ENCODE measurements around the gene CERS6. TPM values are rescaled to one million over a fixed set of nuclear protein-coding genes. Genes with fewer than 3 reads are reported as not detected.

Gene CERS6
- total RNA-seq, 4 donors from 2014 or later = 45.0 to 61.2 (median 56.4) TPM

- 72 to 79% methylated on average over 8 to 10 of the region's 10 CpGs for WGBS, 2 donors (ENCODE audit: low coverage in 1 of 2)
- ATAC-seq = no peak
- Histone ChIP-seq H3K27me3 (no peaks in the 10 kb centered on the region), H3K9me3 (no peaks in the 10 kb centered on the region), H3K27ac (no peak overlapping the region), H3K4me3 (no peak overlapping the region), H3K36me3 (no peaks in the 10 kb centered on the region), H3K4me1 (no peaks in the 10 kb centered on the region)
- TF ChIP-seq EP300 (IDR thresholded peaks at IDR 0.05) (no peak), POLR2AphosphoS5 (IDR thresholded peaks at IDR 0.05) (no peak), POLR2A (IDR thresholded peaks at IDR 0.05) (no peak)
- TF ChIP-seq, protein P1, sequence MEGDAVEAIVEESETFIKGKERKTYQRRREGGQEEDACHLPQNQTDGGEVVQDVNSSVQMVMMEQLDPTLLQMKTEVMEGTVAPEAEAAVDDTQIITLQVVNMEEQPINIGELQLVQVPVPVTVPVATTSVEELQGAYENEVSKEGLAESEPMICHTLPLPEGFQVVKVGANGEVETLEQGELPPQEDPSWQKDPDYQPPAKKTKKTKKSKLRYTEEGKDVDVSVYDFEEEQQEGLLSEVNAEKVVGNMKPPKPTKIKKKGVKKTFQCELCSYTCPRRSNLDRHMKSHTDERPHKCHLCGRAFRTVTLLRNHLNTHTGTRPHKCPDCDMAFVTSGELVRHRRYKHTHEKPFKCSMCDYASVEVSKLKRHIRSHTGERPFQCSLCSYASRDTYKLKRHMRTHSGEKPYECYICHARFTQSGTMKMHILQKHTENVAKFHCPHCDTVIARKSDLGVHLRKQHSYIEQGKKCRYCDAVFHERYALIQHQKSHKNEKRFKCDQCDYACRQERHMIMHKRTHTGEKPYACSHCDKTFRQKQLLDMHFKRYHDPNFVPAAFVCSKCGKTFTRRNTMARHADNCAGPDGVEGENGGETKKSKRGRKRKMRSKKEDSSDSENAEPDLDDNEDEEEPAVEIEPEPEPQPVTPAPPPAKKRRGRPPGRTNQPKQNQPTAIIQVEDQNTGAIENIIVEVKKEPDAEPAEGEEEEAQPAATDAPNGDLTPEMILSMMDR (IDR thresholded peaks at IDR 0.05) = no peak
Observed at GRCh38 chr2:168673265-168674189, 217.5 kb downstream of the CERS6 start.

GRCh38 chr2:168678153-168678853 lies 222.2 kb downstream of the CERS6 start:
- no peaks in the 10 kb centered on the region for H3K4me1 ChIP-seq
- TF ChIP-seq, protein P1 (IDR thresholded peaks at IDR 0.05) = no peak
- TF ChIP-seq EP300 (IDR thresholded peaks at IDR 0.05) (no peak), POLR2A (IDR thresholded peaks at IDR 0.05) (no peak), POLR2AphosphoS5 (IDR thresholded peaks at IDR 0.05) (no peak)
- no peaks in the 10 kb centered on the region for H3K27me3 ChIP-seq
- H3K27ac ChIP-seq = no peak overlapping the region
- H3K4me3 ChIP-seq = no peak overlapping the region
- 94 to 97% methylated on average over 6 to 7 of the region's 10 CpGs for WGBS, 2 donors (ENCODE audit: low coverage in 1 of 2)
- no peaks in the 10 kb centered on the region for H3K9me3 ChIP-seq
- no peaks in the 10 kb centered on the region for H3K36me3 ChIP-seq
- ATAC-seq = no peak

- no peaks in the 10 kb centered on the region for H3K4me1 ChIP-seq
- no peaks in the 10 kb centered on the region for H3K9me3 ChIP-seq
- no peaks in the 10 kb centered on the region for H3K27me3 ChIP-seq
- no peak overlapping the region for H3K27ac ChIP-seq
- no peak overlapping the region for H3K4me3 ChIP-seq
- H3K36me3 ChIP-seq = no peaks in the 10 kb centered on the region
- no peak for ATAC-seq
- WGBS, 2 donors (ENCODE audit: low coverage in 1 of 2) = 88 to 97% methylated on average over 4 of the region's 4 CpGs
- TF ChIP-seq POLR2AphosphoS5 (IDR thresholded peaks at IDR 0.05) = no peak
Observed at GRCh38 chr2:168679081-168679480, 223.0 kb downstream of the CERS6 start.

DNA sequence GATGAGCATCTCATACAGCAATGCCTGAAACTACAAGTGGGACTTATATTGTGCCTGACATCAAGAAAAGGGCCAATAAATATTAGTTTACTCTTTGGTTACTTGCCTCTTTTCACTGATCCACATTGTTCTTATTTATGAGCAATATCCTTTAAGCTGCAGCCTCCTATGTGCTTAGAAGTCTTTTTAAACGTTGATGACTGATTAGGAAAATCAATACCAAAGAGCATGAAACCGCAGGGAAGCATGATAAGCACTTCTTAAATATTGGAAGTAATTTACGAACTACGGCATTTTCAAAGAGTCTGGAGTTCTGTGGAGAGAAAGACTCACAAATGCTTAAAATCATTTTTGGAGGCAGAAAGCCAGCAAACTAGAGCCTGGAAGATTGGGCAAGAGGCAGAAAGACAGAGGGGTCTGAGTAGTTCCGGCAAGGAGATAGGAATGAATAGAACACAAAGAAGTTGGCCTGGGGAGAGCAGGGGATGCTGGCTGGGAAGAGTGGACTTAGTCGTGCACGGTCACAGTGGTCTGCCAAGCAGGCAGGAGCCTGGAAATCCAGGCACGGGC lies 223.8 kb downstream of the CERS6 start:
- 83 to 95% methylated on average over 8 of the region's 8 CpGs for WGBS, 2 donors (ENCODE audit: low coverage in 1 of 2)
- no peak for ATAC-seq
- Histone ChIP-seq H3K9me3 (no peaks in the 10 kb centered on the region), H3K27me3 (no peaks in the 10 kb centered on the region), H3K36me3 (no peaks in the 10 kb centered on the region), H3K27ac (no peak overlapping the region), H3K4me1 (peaks cover 0 to 4% (median 0%) of the 10 kb centered on the region in 3 donors), H3K4me3 (no peak overlapping the region)
- TF ChIP-seq POLR2A (IDR thresholded peaks at IDR 0.05) (no peak), POLR2AphosphoS5 (IDR thresholded peaks at IDR 0.05) (no peak), EP300 (IDR thresholded peaks at IDR 0.05) (no peak)
- TF ChIP-seq, protein P1 (IDR thresholded peaks at IDR 0.05) = no peak

- no peak for ATAC-seq
- H3K9me3 ChIP-seq = no peaks in the 10 kb centered on the region
- H3K4me3 ChIP-seq = no peak overlapping the region
- no peaks in the 10 kb centered on the region for H3K27me3 ChIP-seq
- H3K27ac ChIP-seq = no peak overlapping the region
- H3K36me3 ChIP-seq = no peaks in the 10 kb centered on the region
- TF ChIP-seq EP300 (IDR thresholded peaks at IDR 0.05) = no peak
- TF ChIP-seq, protein P1 (IDR thresholded peaks at IDR 0.05) = no peak
- TF ChIP-seq POLR2AphosphoS5 (IDR thresholded peaks at IDR 0.05) = no peak
- TF ChIP-seq POLR2A (IDR thresholded peaks at IDR 0.05) = no peak
- WGBS, 2 donors (ENCODE audit: low coverage in 1 of 2) = 75 to 90% methylated on average over 1 of the region's 1 CpG
- H3K4me1 ChIP-seq = peaks cover 0 to 8% (median 0%) of the 10 kb centered on the region in 3 donors
Observed at GRCh38 chr2:168683996-168684395, 227.9 kb downstream of the CERS6 start.
